ENCODE data around the gene DPH6. TPM values are rescaled to one million over a fixed set of nuclear protein-coding genes. Genes with fewer than 3 reads are reported as not detected.

The DPH6 gene
- total RNA-seq, 1 experiment from 2014 or later, result 31.7 TPM

DNA sequence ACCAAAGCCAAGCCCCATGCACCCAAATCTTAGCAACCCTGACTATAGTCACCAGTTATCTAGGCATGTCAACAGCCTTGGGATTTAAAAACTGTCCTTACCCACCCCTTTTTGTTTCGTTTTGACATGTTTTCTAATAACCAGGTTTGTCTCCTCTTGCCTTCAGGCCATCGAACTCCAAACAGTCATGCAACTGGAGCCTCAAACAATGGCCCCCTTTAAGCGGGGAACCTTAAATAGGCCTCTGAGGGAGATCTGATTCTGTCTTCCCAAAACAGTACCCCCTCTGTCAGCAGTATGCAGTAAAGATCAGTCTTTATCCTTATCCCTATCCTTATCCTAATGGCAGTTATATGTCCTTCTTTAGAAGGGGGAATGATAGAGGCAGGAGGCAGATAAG lies 105.7 kb downstream of the DPH6 start (continued):
- TF ChIP-seq, protein P1, sequence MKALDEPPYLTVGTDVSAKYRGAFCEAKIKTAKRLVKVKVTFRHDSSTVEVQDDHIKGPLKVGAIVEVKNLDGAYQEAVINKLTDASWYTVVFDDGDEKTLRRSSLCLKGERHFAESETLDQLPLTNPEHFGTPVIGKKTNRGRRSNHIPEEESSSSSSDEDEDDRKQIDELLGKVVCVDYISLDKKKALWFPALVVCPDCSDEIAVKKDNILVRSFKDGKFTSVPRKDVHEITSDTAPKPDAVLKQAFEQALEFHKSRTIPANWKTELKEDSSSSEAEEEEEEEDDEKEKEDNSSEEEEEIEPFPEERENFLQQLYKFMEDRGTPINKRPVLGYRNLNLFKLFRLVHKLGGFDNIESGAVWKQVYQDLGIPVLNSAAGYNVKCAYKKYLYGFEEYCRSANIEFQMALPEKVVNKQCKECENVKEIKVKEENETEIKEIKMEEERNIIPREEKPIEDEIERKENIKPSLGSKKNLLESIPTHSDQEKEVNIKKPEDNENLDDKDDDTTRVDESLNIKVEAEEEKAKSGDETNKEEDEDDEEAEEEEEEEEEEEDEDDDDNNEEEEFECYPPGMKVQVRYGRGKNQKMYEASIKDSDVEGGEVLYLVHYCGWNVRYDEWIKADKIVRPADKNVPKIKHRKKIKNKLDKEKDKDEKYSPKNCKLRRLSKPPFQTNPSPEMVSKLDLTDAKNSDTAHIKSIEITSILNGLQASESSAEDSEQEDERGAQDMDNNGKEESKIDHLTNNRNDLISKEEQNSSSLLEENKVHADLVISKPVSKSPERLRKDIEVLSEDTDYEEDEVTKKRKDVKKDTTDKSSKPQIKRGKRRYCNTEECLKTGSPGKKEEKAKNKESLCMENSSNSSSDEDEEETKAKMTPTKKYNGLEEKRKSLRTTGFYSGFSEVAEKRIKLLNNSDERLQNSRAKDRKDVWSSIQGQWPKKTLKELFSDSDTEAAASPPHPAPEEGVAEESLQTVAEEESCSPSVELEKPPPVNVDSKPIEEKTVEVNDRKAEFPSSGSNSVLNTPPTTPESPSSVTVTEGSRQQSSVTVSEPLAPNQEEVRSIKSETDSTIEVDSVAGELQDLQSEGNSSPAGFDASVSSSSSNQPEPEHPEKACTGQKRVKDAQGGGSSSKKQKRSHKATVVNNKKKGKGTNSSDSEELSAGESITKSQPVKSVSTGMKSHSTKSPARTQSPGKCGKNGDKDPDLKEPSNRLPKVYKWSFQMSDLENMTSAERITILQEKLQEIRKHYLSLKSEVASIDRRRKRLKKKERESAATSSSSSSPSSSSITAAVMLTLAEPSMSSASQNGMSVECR (CRISPR knock-in tag; IDR thresholded peaks at IDR 0.05; ENCODE audit: borderline replicate concordance), result no peak
- no peak for TF ChIP-seq ATF1 (CRISPR knock-in tag; IDR thresholded peaks at IDR 0.05)
- TF ChIP-seq, protein P2, sequence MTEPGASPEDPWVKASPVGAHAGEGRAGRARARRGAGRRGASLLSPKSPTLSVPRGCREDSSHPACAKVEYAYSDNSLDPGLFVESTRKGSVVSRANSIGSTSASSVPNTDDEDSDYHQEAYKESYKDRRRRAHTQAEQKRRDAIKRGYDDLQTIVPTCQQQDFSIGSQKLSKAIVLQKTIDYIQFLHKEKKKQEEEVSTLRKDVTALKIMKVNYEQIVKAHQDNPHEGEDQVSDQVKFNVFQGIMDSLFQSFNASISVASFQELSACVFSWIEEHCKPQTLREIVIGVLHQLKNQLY (CRISPR knock-in tag; IDR thresholded peaks at IDR 0.05), result no peak
- TF ChIP-seq, protein P3, sequence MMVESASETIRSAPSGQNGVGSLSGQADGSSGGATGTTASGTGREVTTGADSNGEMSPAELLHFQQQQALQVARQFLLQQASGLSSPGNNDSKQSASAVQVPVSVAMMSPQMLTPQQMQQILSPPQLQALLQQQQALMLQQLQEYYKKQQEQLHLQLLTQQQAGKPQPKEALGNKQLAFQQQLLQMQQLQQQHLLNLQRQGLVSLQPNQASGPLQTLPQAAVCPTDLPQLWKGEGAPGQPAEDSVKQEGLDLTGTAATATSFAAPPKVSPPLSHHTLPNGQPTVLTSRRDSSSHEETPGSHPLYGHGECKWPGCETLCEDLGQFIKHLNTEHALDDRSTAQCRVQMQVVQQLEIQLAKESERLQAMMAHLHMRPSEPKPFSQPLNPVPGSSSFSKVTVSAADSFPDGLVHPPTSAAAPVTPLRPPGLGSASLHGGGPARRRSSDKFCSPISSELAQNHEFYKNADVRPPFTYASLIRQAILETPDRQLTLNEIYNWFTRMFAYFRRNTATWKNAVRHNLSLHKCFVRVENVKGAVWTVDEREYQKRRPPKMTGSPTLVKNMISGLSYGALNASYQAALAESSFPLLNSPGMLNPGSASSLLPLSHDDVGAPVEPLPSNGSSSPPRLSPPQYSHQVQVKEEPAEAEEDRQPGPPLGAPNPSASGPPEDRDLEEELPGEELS (CRISPR knock-in tag; IDR thresholded peaks at IDR 0.05), result no peak
- TF ChIP-seq, protein P4, sequence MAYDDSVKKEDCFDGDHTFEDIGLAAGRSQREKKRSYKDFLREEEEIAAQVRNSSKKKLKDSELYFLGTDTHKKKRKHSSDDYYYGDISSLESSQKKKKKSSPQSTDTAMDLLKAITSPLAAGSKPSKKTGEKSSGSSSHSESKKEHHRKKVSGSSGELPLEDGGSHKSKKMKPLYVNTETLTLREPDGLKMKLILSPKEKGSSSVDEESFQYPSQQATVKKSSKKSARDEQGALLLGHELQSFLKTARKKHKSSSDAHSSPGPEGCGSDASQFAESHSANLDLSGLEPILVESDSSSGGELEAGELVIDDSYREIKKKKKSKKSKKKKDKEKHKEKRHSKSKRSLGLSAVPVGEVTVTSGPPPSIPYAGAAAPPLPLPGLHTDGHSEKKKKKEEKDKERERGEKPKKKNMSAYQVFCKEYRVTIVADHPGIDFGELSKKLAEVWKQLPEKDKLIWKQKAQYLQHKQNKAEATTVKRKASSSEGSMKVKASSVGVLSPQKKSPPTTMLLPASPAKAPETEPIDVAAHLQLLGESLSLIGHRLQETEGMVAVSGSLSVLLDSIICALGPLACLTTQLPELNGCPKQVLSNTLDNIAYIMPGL (CRISPR knock-in tag; IDR thresholded peaks at IDR 0.05), result no peak

DNA sequence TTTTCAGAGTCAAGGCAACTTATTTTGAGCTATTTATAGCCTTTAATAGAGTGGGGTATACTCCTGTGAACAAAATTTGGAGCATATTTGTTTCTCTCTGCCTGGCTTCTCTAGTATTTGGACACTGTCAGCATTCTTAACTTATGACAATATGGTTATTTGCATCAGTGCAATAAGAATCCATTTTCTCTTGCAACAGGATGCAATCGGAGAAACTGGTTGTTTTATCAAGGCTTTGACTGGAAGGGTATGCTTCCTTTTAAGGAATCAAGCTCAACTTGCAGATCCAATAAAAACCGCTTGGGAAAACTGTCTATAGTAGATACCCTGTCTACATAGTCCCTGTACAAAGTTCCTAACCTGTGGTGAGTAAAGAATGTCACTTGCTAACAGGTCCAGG lies 106.7 kb downstream of the DPH6 start:
- H3K27me3 Mint-ChIP-seq (ENCODE audit: low read depth), result no peaks in the 10 kb centered on the region
- POLR2A ChIA-PET, result no interaction called here
- DNase-seq (ENCODE audit: low spot score) (no peak), ATAC-seq (no peak)
- H3K27ac Mint-ChIP-seq, result no peak overlapping the region
- TF ChIP-seq TCF7 (CRISPR knock-in tag; IDR thresholded peaks at IDR 0.05; ENCODE audit: low read depth) (no peak), SP1 (CRISPR knock-in tag; conservative IDR thresholded peaks at IDR 0.05) (no peak), JUN (CRISPR knock-in tag; IDR thresholded peaks at IDR 0.05) (no peak), PRRX2 (CRISPR knock-in tag; IDR thresholded peaks at IDR 0.05) (no peak), ZNF121 (CRISPR knock-in tag; IDR thresholded peaks at IDR 0.05) (no peak), GTF2I (CRISPR knock-in tag; conservative IDR thresholded peaks at IDR 0.05) (no peak), NR3C1 (CRISPR knock-in tag; conservative IDR thresholded peaks at IDR 0.05; ENCODE audit: low read depth) (no peak), FOXP1 (CRISPR knock-in tag; IDR thresholded peaks at IDR 0.05; ENCODE audit: borderline replicate concordance) (no peak), ZNF416 (CRISPR knock-in tag; IDR thresholded peaks at IDR 0.05) (no peak), OVOL2 (CRISPR knock-in tag; IDR thresholded peaks at IDR 0.05; ENCODE audit: borderline replicate concordance) (no peak), NR2C2 (CRISPR knock-in tag; IDR thresholded peaks at IDR 0.05) (no peak)
- TF ChIP-seq, protein P5, sequence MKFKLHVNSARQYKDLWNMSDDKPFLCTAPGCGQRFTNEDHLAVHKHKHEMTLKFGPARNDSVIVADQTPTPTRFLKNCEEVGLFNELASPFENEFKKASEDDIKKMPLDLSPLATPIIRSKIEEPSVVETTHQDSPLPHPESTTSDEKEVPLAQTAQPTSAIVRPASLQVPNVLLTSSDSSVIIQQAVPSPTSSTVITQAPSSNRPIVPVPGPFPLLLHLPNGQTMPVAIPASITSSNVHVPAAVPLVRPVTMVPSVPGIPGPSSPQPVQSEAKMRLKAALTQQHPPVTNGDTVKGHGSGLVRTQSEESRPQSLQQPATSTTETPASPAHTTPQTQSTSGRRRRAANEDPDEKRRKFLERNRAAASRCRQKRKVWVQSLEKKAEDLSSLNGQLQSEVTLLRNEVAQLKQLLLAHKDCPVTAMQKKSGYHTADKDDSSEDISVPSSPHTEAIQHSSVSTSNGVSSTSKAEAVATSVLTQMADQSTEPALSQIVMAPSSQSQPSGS (CRISPR knock-in tag; IDR thresholded peaks at IDR 0.05; ENCODE audit: borderline replicate concordance, low read depth), result no peak
- TF ChIP-seq, protein P6, sequence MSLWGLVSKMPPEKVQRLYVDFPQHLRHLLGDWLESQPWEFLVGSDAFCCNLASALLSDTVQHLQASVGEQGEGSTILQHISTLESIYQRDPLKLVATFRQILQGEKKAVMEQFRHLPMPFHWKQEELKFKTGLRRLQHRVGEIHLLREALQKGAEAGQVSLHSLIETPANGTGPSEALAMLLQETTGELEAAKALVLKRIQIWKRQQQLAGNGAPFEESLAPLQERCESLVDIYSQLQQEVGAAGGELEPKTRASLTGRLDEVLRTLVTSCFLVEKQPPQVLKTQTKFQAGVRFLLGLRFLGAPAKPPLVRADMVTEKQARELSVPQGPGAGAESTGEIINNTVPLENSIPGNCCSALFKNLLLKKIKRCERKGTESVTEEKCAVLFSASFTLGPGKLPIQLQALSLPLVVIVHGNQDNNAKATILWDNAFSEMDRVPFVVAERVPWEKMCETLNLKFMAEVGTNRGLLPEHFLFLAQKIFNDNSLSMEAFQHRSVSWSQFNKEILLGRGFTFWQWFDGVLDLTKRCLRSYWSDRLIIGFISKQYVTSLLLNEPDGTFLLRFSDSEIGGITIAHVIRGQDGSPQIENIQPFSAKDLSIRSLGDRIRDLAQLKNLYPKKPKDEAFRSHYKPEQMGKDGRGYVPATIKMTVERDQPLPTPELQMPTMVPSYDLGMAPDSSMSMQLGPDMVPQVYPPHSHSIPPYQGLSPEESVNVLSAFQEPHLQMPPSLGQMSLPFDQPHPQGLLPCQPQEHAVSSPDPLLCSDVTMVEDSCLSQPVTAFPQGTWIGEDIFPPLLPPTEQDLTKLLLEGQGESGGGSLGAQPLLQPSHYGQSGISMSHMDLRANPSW (CRISPR knock-in tag; conservative IDR thresholded peaks at IDR 0.05; ENCODE audit: low read depth), result no peak
- peaks cover 31% of the 10 kb centered on the region for H3K36me3 Mint-ChIP-seq
- H3K4me1 Mint-ChIP-seq, result peaks cover 47% of the 10 kb centered on the region
- peaks cover 28% of the 10 kb centered on the region for H3K9me3 Mint-ChIP-seq
- no peak overlapping the region for H3K4me3 Mint-ChIP-seq
- CTCF ChIA-PET, result no interaction called here
